ENCODE measurements around the gene ELP4.

Gene ELP4

DNA sequence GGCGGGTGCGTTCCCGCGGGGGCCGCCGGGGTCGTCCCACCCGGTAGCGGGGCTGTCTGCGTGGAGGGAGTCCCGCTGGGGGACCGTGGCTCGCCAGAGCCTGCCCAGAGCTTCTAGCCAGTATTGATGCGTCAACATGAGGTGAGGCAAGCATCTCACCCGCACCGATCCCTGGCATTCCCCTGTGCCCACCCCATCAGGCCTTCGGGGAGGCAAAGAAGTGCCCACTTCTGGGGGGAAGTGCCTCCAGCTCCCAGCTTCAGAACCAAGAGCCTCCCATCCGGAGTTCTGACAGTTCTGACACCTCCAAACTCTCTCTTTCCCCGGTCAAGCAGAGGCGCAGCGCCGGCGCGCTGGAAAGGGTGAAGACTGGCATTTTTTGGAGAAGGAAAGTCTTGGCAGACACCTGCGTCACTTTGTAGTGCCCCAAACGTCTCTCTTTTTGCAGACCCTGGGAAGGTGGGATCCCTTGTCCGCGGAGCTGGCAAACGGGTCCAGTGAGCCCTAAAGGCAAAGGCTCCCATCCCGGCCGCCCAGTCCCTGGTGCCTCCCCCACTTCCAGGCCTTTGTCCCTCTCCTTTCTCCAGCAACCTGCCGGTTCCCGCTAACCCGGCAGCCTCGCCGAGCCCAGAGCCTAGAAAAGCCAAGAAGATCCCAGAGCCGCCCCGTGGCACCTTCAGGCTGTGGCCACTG is 304.8 kb downstream of the ELP4 start:
- DNase-seq = no peak
- in situ Hi-C loops (cut with MboI; ENCODE audit: low pct_unique_long_range_greater_than_20kb, low sequenced_read_pairs) = no loop called here

DNA sequence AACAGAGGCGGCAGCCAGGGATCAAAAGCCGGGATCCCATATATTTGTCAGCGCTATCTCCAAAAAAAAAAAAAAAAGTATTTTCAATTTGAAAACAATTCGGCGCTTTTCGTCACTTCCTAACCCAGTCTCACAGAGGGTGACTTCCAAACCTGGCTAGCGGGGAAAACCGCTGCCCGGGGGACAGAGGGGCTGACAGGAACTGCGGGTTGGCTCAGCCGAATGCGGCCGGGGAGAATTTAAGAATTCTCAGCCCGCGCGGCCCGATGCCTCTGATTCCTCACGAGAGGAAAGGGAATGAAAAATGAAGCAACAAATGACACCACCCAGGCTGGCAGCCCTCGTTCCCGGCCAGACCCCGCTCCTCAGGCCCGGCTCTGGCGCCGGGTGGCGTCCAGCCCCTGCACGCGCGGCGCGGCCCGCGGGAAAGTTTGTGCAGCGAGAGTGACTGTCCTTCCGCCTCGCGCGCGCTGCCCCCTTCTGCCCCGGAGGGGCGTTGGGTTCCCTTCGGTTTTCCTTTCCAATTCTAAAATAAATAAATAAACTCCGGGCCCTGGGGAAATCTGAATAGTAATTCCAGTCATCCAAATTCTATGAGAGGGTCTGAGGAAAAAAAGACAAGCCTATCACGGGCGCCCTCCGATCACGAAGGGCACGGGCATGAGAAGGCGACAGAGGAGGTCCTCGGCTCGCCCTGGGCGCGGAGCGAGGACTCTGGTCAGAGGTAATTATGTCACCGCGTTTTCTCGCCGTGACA is 306.3 kb downstream of the ELP4 start:
- in situ Hi-C loops (cut with MboI; ENCODE audit: low pct_unique_long_range_greater_than_20kb, low sequenced_read_pairs) = no loop called here

DNA sequence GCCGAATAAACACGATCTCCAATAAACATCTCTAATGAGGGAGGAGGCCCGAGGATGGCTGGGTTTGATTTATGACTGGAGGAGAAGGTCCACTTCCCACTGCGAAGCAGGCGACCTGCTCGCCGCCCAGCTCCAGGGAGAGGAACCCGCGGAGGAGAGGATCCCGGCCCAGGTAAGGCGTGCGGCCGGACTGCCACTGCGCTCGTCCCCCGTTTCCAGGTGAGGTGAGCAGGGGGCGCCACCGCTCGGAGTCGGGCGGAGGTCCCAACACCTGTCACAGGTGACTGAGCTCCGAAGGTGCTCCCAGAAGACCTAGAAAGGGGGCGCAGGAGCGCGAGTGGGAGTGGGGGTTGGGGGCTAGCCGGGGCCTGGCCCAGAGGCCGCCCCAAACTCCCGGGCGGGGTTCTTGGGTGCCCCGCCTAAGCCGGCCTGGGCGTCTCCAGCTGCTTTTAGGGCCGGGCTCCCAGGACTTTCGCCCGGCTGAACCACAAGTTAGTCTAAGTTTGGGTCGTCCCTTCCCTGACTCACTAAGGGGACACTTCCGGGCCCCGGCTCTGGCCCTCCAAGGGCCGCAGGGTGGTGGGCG is 307.0 kb downstream of the ELP4 start:
- no peak for DNase-seq
- in situ Hi-C loops (cut with MboI; ENCODE audit: low pct_unique_long_range_greater_than_20kb, low sequenced_read_pairs) = no loop called here

More for the DNA sequence above, 306.3 kb downstream of the ELP4 start:
- peak; percentile 27 for DNase-seq

DNA sequence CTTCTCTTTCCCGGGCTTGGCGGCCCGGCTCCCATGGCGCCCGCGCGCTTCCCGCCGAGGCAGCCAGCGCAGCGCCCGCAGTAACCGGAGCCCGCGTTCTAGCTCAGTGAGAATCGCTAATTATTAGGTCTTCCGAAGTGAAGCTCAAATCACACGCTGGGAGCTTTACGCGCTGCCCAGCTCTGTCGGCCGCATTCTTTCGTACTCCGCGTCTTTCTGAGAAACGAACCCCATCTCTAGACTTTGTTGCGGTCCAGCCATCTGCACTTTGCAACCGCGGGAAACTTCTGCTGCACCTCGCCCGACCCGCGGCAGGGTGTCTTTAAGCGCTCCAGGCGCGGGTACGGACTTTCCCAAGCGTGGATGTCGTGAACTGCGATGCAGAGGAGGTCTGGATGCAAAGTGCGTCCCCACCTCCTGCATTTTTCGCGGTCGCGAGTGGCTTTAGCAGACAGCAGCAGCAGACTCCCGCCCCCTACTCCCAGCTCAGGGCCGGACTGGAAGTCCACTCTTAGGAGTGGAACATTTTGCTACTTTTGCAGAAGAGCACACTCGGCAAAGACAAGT is 307.6 kb downstream of the ELP4 start:
- no peak for DNase-seq

DNA sequence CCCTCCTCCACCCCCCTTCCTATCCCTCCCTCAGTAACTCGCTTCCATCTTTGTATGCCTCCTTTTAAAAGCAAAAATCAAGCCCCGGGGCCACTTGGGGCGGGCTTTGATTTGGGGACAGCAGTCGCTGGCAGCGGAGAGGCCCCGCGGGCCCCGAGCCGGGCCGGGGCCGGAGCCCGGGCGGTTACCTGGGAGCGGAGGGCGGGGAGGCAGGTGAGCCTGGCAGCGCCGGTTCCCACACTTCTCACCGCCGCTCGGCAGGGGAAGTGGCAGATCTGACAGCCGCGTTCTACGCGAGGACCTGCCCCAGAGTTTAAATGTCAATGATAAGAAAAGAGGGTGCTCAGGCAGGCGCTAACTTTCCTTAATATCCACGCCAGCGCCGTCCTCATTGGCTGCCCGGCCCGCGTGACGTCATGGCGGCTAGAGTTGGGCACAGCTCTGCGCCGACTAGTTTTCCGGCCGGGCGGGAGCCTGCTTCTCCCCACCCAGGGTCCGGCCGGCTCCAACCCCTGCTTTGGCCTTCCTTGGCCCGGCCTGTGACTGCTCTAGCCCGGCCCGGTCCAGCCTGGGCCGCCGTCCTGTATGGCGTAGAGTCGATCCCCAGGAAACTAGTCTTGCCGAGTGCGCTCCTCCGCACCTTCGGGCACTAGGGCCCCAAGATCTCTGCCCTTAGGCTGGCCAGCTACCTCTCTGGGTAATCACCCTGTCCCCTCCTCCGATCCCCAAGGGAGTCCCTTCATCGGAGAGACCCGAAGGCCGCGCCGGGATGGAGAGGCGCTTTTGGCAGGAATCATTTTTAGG is 308.3 kb downstream of the ELP4 start:
- no peak for DNase-seq
- in situ Hi-C loops (cut with MboI; ENCODE audit: low pct_unique_long_range_greater_than_20kb, low sequenced_read_pairs) = no loop called here

More for the DNA sequence above, 307.6 kb downstream of the ELP4 start:
- in situ Hi-C loops (cut with MboI; ENCODE audit: low pct_unique_long_range_greater_than_20kb, low sequenced_read_pairs) = no loop called here

DNA sequence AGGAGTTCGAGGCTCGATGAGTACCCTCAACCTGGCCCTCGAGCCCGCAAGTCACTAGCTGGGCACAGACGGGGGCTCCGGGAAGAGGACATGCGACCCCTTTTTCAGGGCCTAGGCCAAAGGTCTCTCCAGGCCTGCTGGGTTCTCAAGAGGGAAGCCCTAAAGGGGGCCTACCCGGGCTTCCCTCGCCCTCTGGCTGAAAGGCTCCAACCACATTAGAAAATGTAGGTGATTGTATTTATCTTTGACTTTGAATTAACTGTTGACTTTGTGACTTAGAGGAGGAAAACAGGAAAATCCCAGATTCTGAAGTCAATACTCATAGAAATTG is 308.8 kb downstream of the ELP4 start:
- no peak for DNase-seq
- in situ Hi-C loops (cut with MboI; ENCODE audit: low pct_unique_long_range_greater_than_20kb, low sequenced_read_pairs) = no loop called here

DNA sequence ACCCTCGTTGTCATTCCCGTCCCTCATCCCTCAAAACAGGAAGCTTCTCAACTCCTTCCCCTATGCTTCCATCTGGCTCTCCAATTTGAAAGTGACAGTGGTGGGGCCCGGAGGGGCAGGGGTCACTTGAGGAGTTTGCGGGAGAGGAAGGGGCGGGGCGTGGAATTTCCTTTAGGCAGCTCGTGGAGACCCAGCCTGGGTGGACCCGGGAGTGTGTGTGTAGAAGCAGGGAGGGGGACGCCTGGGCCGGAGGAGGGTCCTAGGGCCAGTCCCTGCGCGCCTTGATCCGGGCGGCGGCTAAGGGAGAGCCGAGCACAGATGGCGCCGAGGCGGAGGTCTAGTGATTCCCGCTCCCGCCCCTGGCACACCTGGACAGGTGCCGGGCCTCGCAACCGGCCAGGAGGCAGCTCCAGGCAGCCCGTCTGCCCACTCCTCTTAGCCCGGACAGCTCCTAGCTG is 309.3 kb downstream of the ELP4 start:
- no peak for DNase-seq
- in situ Hi-C loops (cut with MboI; ENCODE audit: low pct_unique_long_range_greater_than_20kb, low sequenced_read_pairs) = no loop called here

DNA sequence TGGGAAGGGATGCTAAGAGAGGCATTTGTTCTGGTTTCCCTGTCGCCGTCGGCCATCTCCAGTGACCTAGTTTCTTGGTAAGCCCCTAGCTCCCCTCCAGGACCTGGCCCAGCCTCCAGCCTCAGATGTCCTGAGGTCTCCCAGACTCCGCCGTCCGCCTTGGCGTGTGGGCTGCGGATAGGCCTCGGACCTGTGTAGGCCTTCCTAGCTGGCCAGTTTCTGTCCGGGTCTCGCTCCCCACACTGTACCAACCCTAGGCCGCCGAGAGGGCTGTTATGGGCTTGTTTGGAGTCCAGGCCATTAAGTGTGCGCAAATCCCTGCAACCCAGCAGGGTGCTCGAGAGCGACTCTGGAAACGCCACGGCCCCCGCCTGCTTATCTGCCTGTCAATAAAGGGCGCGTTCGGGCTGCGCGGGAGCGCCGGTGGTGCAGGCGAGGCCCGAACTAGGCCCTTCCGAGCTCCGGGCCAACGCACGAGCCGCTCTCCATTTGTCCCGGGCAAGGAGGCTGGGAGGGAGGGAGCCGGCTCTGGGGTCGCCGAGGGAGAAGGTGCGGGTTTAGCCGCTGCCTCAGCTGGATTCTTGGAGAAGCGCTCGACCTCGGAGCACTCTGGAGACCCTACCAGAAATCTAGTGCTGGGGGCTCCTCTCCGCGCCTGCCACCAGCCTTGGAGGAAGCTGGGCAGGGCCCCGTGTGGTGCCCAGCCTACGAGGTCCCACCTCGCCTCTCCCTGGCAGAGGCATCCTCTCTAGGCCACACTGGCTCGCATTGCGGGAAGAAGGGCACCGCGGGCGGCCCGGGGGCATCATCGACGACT is 310.3 kb downstream of the ELP4 start:
- in situ Hi-C loops (cut with MboI; ENCODE audit: low pct_unique_long_range_greater_than_20kb, low sequenced_read_pairs) = no loop called here
- no peak for DNase-seq

DNA sequence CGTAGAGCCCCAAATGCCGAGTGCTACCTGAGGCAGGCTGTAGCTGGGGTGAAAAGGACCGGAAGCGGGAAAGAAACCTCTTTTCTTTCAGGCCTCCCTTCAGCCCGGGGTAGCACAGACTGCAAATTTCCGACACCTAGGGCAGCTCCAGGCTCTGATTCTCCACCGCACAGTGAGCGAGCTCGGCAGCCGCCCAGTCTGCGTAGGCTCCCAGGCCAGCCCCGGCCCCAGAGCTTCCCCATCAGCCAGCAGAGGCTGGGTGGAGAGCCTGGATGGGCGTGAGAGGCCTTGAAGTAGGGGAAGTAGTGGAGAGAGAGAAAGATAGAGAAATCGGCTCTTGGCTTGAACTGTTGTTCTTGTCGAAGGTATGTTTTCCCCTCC is 310.9 kb downstream of the ELP4 start:
- in situ Hi-C loops (cut with MboI; ENCODE audit: low pct_unique_long_range_greater_than_20kb, low sequenced_read_pairs) = no loop called here
- DNase-seq = no peak

DNA sequence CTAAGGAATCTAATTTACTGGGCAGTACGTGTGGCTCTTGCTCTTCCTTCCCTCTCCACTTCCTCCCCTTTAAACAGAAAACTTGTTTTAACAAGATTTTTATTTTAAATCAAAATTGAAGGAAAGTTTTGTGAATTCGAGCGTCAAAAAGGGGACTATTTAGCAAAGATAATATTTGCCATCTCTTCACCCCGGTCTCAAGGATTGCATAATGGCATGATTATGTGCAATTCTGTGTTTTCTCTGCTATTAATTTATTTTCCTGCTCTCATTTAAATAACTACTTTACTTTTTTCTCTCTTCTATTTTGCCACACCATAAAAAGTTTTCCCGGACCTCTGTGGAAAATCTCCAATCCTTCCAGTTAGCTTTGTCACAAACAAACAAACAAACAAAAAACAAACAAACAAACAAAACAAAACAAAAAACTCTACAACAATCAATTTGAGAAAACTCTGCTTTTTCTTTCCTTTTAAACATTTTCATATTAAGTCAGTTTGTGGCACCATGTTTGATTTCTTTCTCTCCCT is 311.7 kb downstream of the ELP4 start:
- DNase-seq = no peak
- in situ Hi-C loops (cut with MboI; ENCODE audit: low pct_unique_long_range_greater_than_20kb, low sequenced_read_pairs) = no loop called here

DNA sequence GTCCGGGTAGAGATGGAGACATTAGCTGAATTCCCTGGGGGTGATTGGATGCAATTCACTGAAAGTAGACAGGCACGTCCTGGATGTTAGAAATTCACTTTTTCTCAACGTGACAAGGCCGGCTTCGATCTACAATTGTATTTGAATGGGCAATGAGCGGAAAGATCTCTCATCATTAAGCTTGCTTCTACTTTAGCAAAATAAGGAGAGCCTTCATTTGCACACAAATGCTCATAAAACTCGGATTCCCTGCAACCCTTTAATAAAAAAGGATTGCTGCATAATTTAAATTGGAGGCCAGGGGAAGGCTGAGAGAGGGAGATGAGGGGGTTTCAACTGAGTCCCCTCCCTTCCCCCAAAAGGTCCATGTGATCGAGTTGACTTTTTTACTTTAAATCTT is 312.2 kb downstream of the ELP4 start:
- DNase-seq = no peak
- in situ Hi-C loops (cut with MboI; ENCODE audit: low pct_unique_long_range_greater_than_20kb, low sequenced_read_pairs) = no loop called here

DNA sequence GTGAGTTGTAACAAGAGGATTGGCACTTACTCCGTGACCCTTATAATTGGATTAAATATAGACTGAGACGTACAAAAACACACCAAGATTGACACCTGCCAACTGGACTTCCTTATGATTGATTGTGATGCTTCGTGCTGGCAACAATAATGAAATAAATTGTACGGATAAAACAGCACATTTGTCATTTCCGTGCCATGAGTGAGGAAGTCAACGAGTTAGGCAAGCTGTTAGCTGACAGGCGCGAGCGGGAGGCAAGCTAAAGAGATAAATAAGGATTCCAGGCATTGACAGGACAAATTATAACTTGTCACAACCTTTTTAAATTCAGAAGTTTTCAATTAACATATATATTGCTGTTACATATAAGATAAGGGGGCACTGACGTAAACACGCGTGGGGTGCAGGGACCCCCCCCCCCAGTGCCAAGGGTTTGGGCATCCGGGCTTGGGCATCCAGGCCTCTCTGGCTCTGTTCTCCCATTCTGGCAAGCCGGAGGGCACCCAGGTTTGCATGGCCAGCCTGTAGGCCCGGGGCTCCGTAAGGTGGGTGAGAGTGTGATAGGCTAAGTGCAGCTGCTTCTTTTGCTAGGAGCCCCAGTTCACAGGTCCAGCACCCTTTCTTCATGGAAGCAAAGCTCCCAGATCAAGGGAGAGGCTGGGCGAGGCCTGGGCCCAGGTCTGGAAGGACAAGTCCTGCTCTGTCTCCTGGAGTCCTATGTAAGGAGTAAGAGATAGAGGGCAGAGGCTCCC is 312.8 kb downstream of the ELP4 start:
- DNase-seq = no peak
- in situ Hi-C loops (cut with MboI; ENCODE audit: low pct_unique_long_range_greater_than_20kb, low sequenced_read_pairs) = no loop called here

DNA sequence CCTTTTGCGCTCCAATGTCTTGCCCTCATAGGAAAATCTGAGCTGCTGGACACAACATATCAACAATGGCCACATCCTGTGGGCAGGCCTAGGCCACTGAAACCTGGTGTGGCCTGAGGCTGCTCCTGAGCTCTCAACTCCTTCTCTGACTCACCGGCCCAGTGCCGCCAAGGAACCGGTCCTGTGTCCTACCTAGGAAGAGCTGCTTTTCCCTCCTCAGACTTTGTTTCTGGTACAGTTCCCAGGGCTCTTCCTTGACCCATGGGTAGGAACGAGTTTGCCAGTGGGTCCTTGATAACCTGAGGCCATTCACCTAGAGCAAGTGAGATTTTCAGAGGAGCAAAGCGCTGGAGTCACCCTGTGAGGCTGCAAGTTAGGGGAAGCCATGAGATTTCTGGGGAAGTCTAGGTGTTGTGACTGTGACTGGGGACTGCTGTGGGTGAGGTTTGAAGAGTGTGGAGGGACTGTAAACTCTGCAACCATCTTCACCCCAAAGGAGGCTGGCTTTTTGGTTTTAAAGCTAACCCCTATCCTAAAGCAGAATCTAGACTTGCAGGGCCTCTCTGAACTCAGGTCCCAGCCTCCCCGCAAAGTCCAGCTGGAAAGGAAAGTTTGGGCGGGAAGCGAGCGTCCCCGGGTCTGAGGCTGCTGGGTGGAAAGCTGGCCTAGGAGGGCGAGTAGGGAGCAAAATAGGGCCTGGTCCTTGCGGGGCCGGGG is 313.5 kb downstream of the ELP4 start:
- in situ Hi-C loops (cut with MboI; ENCODE audit: low pct_unique_long_range_greater_than_20kb, low sequenced_read_pairs) = no loop called here
- DNase-seq = no peak

DNA sequence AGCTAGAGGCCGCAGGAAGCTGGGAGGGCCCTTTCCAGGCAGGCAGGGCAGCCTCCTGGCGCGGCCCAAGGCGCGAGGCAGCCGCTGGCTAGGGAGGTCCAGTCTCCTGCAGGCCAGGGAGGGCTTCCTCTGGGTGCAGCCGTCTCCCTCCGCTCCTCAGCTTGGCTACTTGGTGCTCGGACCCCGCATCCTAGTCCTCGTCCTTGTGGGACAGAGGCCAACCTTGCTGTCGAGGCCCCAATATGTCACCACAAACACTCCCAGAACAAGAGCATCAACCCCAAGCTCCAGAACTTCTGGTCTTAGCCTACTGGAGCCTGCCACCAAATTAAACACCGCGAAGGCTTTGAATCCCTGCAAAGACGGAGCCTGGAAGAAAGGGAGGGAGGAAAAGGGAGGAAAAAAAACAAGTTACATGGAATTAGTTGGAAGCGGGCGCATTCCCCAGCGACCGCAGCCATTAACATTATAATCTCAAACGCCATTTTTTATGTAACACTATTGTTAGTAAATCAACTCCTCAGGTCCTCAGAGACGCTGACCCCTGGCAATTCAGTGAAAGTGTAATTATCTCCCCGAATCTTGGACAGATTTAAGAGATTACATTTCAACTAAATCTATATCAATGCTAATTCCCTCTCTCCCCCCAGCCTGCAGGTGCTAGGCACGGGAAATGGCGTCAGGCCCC is 314.2 kb downstream of the ELP4 start:
- no peak for DNase-seq
- in situ Hi-C loops (cut with MboI; ENCODE audit: low pct_unique_long_range_greater_than_20kb, low sequenced_read_pairs) = no loop called here

DNA sequence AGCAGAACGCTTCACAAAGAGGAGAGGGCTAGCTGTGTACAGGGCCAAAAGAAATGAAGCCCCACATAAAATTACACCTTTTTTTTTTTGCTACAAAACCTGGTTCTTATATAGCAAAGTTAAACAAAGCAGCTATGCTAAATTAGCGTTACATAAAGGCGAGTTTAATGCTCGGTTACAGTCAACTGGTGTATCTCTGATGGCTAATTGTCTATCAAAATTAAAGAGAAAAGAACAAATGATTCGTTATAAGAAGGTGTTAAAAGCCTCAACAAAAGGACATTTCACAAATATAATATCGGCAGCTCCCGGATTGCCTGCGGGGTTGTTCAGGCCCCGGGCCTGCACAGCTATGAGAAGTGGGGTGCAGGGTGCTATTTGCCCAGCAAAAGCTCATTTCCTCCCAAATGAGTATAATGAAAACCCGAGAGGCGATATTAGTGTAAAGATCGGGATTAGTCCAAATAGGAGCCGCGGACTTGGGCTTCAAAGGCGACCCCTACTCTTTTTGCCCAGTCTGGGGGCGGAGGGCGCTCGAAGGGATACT is 314.8 kb downstream of the ELP4 start:
- DNase-seq = no peak
- in situ Hi-C loops (cut with MboI; ENCODE audit: low pct_unique_long_range_greater_than_20kb, low sequenced_read_pairs) = no loop called here

Measured in KBM-7 (cell line).